Activated T-cell treated with anti-CD3 and anti-CD28 coated beads for 1 hour (primary cell): ENCODE measurements around the gene HLA-DOA.

Experiments
- DNase-seq: peaks from one replicate; pipeline ENCODE4 v3.0.0-alpha.2; 2020; ENCODE audit warnings: low read depth

Gene HLA-DOA

GRCh38 chr6:32977953-32978324 is 31.5 kb downstream of the HLA-DOA start:
- no peak for DNase-seq

GRCh38 chr6:32977272-32977952 is 32.0 kb downstream of the HLA-DOA start:
- no peak for DNase-seq

- no peak for DNase-seq
These were observed 32.9 kb downstream of the HLA-DOA start for GRCh38 chr6:32976334-32977069.

GRCh38 chr6:32975886-32976285 is 33.5 kb downstream of the HLA-DOA start:
- DNase-seq = no peak

- DNase-seq = no peak
These were observed 34.7 kb downstream of the HLA-DOA start for GRCh38 chr6:32974541-32975308.

GRCh38 chr6:32974016-32974333 is 35.4 kb downstream of the HLA-DOA start:
- DNase-seq = no peak

- peak; percentile 50 for DNase-seq
These were observed 36.0 kb downstream of the HLA-DOA start for GRCh38 chr6:32973144-32974015.

- DNase-seq = peak; percentile 44
These were observed 36.8 kb downstream of the HLA-DOA start for GRCh38 chr6:32972353-32973143.

- DNase-seq = peak; percentile 100
These were observed 37.6 kb downstream of the HLA-DOA start for GRCh38 chr6:32971581-32972352.

- no peak for DNase-seq
These were observed 38.2 kb downstream of the HLA-DOA start for GRCh38 chr6:32971242-32971580.

- peak; percentile 61 for DNase-seq
These were observed 38.8 kb downstream of the HLA-DOA start for GRCh38 chr6:32970413-32971241.

- DNase-seq = peak; percentile 55
These were observed 39.5 kb downstream of the HLA-DOA start for GRCh38 chr6:32969685-32970412.

- DNase-seq = peak; percentile 27
These were observed 40.3 kb downstream of the HLA-DOA start for GRCh38 chr6:32968867-32969684.

GRCh38 chr6:32968093-32968866 is 41.1 kb downstream of the HLA-DOA start, which contains the start of gene BRD2:
Gene BRD2 (plus strand): TSS chr6:32968594. CDS start chr6:32972899, 4,305 bp downstream.
- peak; percentile 96 for DNase-seq

GRCh38 chr6:32967151-32968091 is 42.0 kb downstream of the HLA-DOA start:
- DNase-seq = no peak

- DNase-seq = no peak
These were observed 44.6 kb downstream of the HLA-DOA start for GRCh38 chr6:32964776-32965175.
